Activated naive CD4-positive, alpha-beta T cell treated with anti-CD3 and anti-CD28 coated beads, Interleukin-2, amount 50 U/mL, for 72 hours (primary cell): ENCODE data around the gene PDE4D. TPM values are rescaled to one million over a fixed set of nuclear protein-coding genes. Genes with fewer than 3 reads are reported as not detected.

Source experiments
- ATAC-seq, 2 donors: fragments of 150-1000 bp; cut with Tn5 transposase; 2 replicates each; pipeline ENCODE4 v1.10.0; 2021; ENCODE audit warnings: mild to moderate bottlenecking in 2 of 2, moderate library complexity in 2 of 2
- DNase-seq, 2 donors: peaks; one replicate each; pipeline ENCODE4 v3.0.0; 2021 to 2022; ENCODE audit warnings: low spot score in 2 of 2
- H3K27ac Mint-ChIP-seq, 2 donors: one replicate each; pipeline ENCODE4 v1.8.0; 2022; ENCODE audit warnings: mild to moderate bottlenecking in 2 of 2, mixed read lengths in 2 of 2
- H3K36me3 Mint-ChIP-seq, 2 donors: one replicate each; pipeline ENCODE4 v1.8.0; 2022; ENCODE audit warnings: mixed read lengths in 2 of 2
- H3K9me3 Mint-ChIP-seq, 2 donors: one replicate each; pipeline ENCODE4 v1.8.0; 2022; ENCODE audit warnings: mixed read lengths in 2 of 2
- total RNA-seq, 2 donors: library from RNA; stranded (reverse); gene quantifications; one replicate each; pipeline ENCODE4 v1.2.3, GENCODE V29; 2022

Gene PDE4D
- total RNA-seq, 2 donors from 2014 or later, result 31.1 to 86.7 TPM

- Mint-ChIP-seq H3K9me3 (peaks cover 0 to 11% of the 10 kb centered on the region in 2 donors), H3K36me3 (peaks cover 0 to 24% of the 10 kb centered on the region in 2 donors), H3K27ac (peak overlapping the region in 1 of 2 donors; percentile 1)
- DNase-seq, result peak in 1 of 2 donors; percentile 28
- peak; percentile 99 to 100 for ATAC-seq
These were observed 794.1 kb downstream of the PDE4D start for GRCh38 chr5:59099270-59099994.

GRCh38 chr5:59098743-59099142 lies 794.8 kb downstream of the PDE4D start:
- H3K36me3 Mint-ChIP-seq, result peaks cover 2 to 28% of the 10 kb centered on the region in 2 donors
- peak overlapping the region; percentile 1 to 40 for H3K27ac Mint-ChIP-seq
- peak; percentile 10 to 21 for ATAC-seq
- peaks cover under 1 to 11% of the 10 kb centered on the region in 2 donors for H3K9me3 Mint-ChIP-seq
- no peak for DNase-seq

- no peak overlapping the region for H3K27ac Mint-ChIP-seq
- DNase-seq (no peak), ATAC-seq (no peak)
- peaks cover 5 to 31% of the 10 kb centered on the region in 2 donors for H3K36me3 Mint-ChIP-seq
- H3K9me3 Mint-ChIP-seq, result peaks cover 4 to 11% of the 10 kb centered on the region in 2 donors
These were observed 795.8 kb downstream of the PDE4D start for GRCh38 chr5:59097712-59098111.

GRCh38 chr5:59097116-59097515 lies 796.4 kb downstream of the PDE4D start:
- peaks cover 4 to 11% of the 10 kb centered on the region in 2 donors for H3K9me3 Mint-ChIP-seq
- no peak overlapping the region for H3K27ac Mint-ChIP-seq
- DNase-seq (no peak), ATAC-seq (no peak)
- H3K36me3 Mint-ChIP-seq, result peaks cover 5 to 33% of the 10 kb centered on the region in 2 donors

GRCh38 chr5:59095480-59095879 lies 798.0 kb downstream of the PDE4D start:
- Mint-ChIP-seq H3K36me3 (peaks cover 5 to 33% of the 10 kb centered on the region in 2 donors), H3K9me3 (peaks cover 4 to 11% of the 10 kb centered on the region in 2 donors), H3K27ac (no peak overlapping the region)
- no peak for ATAC-seq
- no peak for DNase-seq

GRCh38 chr5:59094864-59095263 lies 798.7 kb downstream of the PDE4D start:
- Mint-ChIP-seq H3K27ac (no peak overlapping the region), H3K9me3 (peaks cover 4 to 6% of the 10 kb centered on the region in 2 donors), H3K36me3 (peaks cover 5 to 28% of the 10 kb centered on the region in 2 donors)
- no peak for DNase-seq
- no peak for ATAC-seq

- peaks cover 4 to 6% of the 10 kb centered on the region in 2 donors for H3K9me3 Mint-ChIP-seq
- ATAC-seq, result peak in 1 of 2 donors; percentile 11
- H3K27ac Mint-ChIP-seq, result peak overlapping the region in 1 of 2 donors; percentile 1
These were observed 800.2 kb downstream of the PDE4D start for GRCh38 chr5:59093329-59093728.

GRCh38 chr5:59092758-59093157 lies 800.8 kb downstream of the PDE4D start:
- peak overlapping the region in 1 of 2 donors; percentile 1 for H3K27ac Mint-ChIP-seq
- H3K9me3 Mint-ChIP-seq, result peaks cover 4 to 6% of the 10 kb centered on the region in 2 donors
- DNase-seq (no peak), ATAC-seq (no peak)
- H3K36me3 Mint-ChIP-seq, result peaks cover 5 to 25% of the 10 kb centered on the region in 2 donors

More at GRCh38 chr5:59093329-59093728, 800.2 kb downstream of the PDE4D start:
- H3K36me3 Mint-ChIP-seq, result peaks cover 5 to 27% of the 10 kb centered on the region in 2 donors
- DNase-seq, result no peak

GRCh38 chr5:59091965-59092364 lies 801.6 kb downstream of the PDE4D start:
- DNase-seq (no peak), ATAC-seq (no peak)
- H3K9me3 Mint-ChIP-seq, result peaks cover 4 to 6% of the 10 kb centered on the region in 2 donors
- H3K27ac Mint-ChIP-seq, result no peak overlapping the region
- H3K36me3 Mint-ChIP-seq, result peaks cover 5 to 18% of the 10 kb centered on the region in 2 donors

GRCh38 chr5:59090323-59090722 lies 803.2 kb downstream of the PDE4D start:
- ATAC-seq (no peak), DNase-seq (no peak)
- Mint-ChIP-seq H3K27ac (no peak overlapping the region), H3K9me3 (peaks cover 0 to 4% of the 10 kb centered on the region in 2 donors), H3K36me3 (peaks cover 5 to 11% of the 10 kb centered on the region in 2 donors)

GRCh38 chr5:59089767-59090166 lies 803.8 kb downstream of the PDE4D start:
- peaks cover 0 to 4% of the 10 kb centered on the region in 2 donors for H3K9me3 Mint-ChIP-seq
- H3K36me3 Mint-ChIP-seq, result peaks cover 5 to 11% of the 10 kb centered on the region in 2 donors
- no peak for ATAC-seq
- no peak for DNase-seq
- H3K27ac Mint-ChIP-seq, result no peak overlapping the region

- Mint-ChIP-seq H3K9me3 (peaks cover 0 to 1% of the 10 kb centered on the region in 2 donors), H3K27ac (no peak overlapping the region), H3K36me3 (peaks cover 2 to 5% of the 10 kb centered on the region in 2 donors)
- DNase-seq (no peak), ATAC-seq (no peak)
These were observed 805.0 kb downstream of the PDE4D start for GRCh38 chr5:59088546-59088945.

- ATAC-seq (no peak), DNase-seq (no peak)
- Mint-ChIP-seq H3K9me3 (no peaks in the 10 kb centered on the region), H3K36me3 (no peaks in the 10 kb centered on the region), H3K27ac (no peak overlapping the region)
These were observed 807.5 kb downstream of the PDE4D start for GRCh38 chr5:59086024-59086423.

GRCh38 chr5:59081693-59082092 lies 811.8 kb downstream of the PDE4D start:
- Mint-ChIP-seq H3K36me3 (no peaks in the 10 kb centered on the region), H3K9me3 (no peaks in the 10 kb centered on the region), H3K27ac (no peak overlapping the region)
- ATAC-seq (no peak), DNase-seq (no peak)

- no peak for ATAC-seq
- Mint-ChIP-seq H3K9me3 (no peaks in the 10 kb centered on the region), H3K27ac (no peak overlapping the region), H3K36me3 (no peaks in the 10 kb centered on the region)
- DNase-seq, result no peak
These were observed 813.6 kb downstream of the PDE4D start for GRCh38 chr5:59079622-59080620.

GRCh38 chr5:59071755-59072549 lies 821.6 kb downstream of the PDE4D start:
- DNase-seq, result no peak
- ATAC-seq, result no peak
- peaks cover 0 to 4% of the 10 kb centered on the region in 2 donors for H3K36me3 Mint-ChIP-seq
- no peak overlapping the region for H3K27ac Mint-ChIP-seq
- no peaks in the 10 kb centered on the region for H3K9me3 Mint-ChIP-seq
